Activated T-cell treated with anti-CD3 and anti-CD28 coated beads for 4 hours (primary cell): ENCODE measurements around the gene GRK3.

Experiments
- DNase-seq: peaks from one replicate; pipeline ENCODE4 v3.0.0-alpha.2; 2020

GRK3 gene

GRCh38 chr22:25669253-25670069 is 105.0 kb downstream of the GRK3 start:
- DNase-seq: no peak

GRCh38 chr22:25670070-25670461 is 105.6 kb downstream of the GRK3 start:
- no peak for DNase-seq

DNA sequence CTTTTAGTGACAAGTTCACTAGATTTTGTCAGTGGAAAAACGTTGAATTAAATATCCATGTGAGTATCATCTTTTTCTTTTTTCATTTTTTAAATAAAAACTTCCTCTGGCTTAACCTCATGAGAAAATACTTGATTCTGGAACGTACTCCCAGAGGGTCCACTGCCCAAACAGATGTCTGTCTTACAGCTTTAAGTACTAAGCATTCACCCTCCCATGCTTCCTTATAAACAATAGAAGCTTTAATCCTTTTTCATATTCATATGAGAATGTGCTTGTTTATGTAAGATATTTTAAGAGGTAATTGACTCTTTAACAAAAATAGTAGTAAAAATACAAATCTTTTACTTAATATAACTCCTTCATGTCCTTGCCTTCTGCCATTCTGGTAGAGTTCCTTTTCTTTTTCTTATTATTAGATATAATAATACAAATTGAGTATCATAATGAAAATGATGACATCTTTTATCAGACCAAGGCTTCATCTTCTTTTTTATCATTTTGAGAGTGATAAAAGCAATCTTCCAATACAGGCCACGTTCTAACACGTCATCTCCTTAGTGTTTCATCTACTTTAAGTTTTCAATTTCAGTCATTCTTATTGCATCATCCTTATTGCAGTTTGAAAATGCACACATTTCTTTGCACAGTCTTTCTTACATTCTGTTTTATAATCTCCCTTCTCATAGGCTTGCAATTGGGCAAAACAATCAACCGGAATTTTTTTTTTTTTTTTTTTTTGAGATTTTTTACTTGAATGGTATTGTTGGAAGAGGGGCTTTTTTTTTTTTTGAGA is 108.0 kb downstream of the GRK3 start:
- DNase-seq: no peak

GRCh38 chr22:25673713-25674112 is 109.2 kb downstream of the GRK3 start:
- no peak for DNase-seq

DNA sequence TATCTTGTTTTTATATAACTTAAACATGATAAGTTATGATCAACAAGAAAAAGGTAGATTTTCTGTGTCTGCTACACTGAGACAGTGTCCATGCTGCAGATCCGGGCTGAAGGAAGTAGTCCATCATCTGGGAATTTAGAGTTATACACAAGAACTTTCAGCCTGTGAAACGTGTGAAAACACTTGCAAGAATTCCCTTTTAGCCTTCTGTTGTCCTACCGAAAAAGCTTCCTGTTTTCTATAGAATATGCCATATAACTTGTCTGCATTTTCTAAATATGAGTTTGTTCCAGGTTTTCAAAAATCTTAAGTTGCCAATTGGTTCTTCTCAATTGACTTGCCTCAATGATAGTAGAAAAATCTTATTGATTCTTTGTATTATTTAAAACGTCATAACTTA is 113.2 kb downstream of the GRK3 start:
- no peak for DNase-seq

DNA sequence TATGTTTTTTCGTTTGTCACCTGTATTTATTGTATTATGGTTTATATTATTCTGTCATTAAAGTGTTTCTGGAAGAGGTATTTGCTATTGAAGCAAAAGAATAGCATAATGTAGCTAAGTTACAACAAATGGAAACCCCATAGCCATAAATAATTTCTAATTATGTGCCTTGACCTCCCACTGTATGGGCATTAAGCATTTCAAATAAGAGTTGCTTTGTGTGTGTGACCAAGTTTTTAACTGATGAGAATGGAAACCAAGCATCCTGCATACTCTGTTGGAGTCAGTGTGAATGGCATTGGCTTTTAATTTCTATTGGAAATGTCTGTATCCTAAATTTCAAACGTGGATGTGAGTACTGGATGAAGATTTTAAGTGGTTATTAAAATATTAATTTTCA is 115.6 kb downstream of the GRK3 start:
- no peak for DNase-seq

DNA sequence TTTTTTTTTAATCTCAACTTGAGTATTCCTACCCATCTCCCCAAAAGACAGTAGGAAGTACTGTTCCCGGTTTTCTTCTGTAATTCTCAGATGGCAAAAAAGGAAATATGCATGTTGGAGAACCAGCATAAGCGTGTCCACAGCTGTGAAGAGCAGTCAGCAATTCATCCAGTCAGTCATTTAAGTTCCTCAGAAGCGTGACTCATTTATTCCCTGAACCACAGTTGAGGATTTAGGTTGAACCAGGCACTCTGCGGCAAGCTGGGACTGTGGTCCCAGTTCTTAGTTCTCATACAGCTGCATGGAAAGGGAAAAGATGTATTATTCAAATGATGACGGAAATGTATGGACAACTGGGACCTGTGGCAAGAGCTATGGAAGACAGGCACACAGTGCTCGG is 116.5 kb downstream of the GRK3 start:
- no peak for DNase-seq

- no peak for DNase-seq
Observed at GRCh38 chr22:25682109-25682508, 117.6 kb downstream of the GRK3 start.

GRCh38 chr22:25688627-25689026 is 124.2 kb downstream of the GRK3 start:
- DNase-seq: no peak

DNA sequence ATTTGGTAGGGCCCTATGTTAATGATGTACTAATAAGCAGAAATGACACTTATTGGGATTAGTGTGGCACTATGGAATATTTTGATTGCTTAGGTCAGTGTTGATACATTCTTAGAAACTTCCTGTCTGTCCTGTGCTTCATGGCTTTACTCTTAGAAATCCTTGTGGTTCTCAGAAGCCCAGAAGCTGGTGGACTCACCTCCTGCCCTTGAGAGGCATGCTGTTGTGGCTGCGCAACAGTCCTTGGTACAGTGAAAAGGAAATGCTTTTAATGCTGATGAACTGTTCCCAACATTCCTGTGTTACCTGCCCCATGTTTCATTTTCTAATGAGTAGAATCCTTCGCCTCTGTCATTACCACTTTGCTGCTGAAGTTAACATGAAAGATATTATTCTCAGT is 125.2 kb downstream of the GRK3 start:
- no peak for DNase-seq

- no peak for DNase-seq
Observed at GRCh38 chr22:25690798-25691197, 126.3 kb downstream of the GRK3 start.

GRCh38 chr22:25692397-25693267 is 128.2 kb downstream of the GRK3 start:
- DNase-seq: no peak

DNA sequence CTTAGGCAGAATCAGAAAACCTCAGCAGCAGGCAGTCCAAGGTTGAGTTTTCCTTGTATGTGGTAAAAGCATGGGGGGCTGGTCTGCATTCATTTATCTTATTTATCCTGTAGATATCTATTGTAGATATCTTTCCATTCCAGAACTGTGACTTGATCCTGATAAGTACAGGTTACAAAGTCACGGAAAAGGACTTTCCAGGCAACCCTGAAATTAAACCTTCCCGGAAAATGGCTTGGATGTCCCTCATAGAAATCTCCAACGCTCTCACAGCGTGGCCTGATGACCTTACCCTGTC is 128.7 kb downstream of the GRK3 start:
- no peak for DNase-seq

GRCh38 chr22:25694196-25694907 is 129.9 kb downstream of the GRK3 start:
- DNase-seq: no peak

- DNase-seq: no peak
Observed at GRCh38 chr22:25695146-25695545, 130.7 kb downstream of the GRK3 start.

- DNase-seq: no peak
Observed at GRCh38 chr22:25696763-25697162, 132.3 kb downstream of the GRK3 start.

GRCh38 chr22:25697181-25697664 is 132.7 kb downstream of the GRK3 start:
- no peak for DNase-seq

DNA sequence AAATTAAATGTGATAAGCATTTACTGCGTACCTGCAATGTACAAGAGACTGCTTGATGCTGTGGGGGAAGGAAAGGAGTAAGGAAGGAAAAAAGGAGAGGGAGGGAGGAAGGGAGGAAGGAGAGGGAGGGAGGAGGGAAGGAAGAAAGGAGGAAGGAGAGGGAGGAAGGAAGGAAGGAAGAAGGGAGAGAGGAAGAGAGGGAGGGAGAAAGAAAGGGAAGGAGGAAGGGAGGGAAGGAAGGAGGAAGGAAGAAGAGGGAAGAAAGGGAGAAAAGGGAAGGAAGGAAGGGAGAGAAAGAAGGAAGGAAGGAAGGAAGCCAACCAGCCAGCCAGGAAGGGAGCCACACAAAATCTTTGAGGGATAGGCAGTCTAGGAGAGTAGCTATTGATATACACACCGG is 133.5 kb downstream of the GRK3 start:
- DNase-seq: no peak

DNA sequence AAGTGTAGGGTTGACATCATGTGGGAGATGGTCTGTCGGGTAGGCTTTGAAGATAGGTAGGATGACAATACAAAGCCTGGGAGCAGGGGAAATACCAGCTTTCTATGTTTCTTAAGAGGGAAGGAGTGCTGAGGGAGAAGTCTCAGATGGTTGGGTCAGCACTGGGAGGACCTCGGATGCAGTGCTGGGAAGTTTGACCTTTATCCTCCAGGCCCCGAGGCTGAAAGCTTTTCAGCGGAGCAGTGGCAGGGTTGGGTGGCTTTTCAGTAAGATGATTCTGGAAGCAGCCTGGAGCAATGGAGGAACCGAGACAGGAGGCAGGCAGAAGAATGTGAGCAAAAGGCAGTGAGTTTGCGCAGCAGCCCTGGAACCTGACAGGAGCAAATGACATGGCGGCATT is 134.0 kb downstream of the GRK3 start:
- DNase-seq: no peak

- DNase-seq: no peak
Observed at GRCh38 chr22:25698978-25699377, 134.5 kb downstream of the GRK3 start.

DNA sequence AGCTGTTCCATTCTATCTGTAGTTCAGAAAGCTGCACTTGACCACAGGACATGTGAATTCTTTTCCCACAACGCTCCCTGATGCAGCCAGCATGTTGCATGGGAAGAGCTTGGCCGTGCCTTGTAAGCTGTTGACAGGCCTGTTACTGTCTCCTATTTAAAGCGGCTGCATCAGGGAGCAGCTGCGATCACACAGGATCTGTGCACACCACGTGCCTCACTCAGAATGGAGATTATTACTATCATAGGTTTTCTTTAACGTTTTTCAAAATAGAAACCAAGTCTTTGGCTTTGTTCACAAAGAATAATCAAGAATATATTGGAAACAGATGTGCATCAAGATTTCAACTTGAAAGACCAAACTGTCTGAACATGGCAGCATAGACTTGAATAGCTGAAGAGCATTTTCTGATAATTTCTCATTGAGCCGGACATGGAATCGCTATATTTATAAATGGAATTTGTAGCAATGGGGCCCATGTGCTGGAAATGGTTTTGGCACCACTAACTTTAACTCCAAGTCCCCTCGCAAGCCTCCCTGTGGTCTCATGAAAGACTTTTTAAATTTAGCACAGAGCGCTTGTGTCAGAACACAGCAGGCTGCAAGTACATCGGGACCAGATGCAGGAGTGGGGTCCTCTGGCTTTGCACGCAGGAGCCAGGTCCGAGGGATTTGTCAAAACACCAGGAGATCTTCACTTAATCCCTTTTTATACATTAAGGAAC is 136.7 kb downstream of the GRK3 start:
- no peak for DNase-seq

DNA sequence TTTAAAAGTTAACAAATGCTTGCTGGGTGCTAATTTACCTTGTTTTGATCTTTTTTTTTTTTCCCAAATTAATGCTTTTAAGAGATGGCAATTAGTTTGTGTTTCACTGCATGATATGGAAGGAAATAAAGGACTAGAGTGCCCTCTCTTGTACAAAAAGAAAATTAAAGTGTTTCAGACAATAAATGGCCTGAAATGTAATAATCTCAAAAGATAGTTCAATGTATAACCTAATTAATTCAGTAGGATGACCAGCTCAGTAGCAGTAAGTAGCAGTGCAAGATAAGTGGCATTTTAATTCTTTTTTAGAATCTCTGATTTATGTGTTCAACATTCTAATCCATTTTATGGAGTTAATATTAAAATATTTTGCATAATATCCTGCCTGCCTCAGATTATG is 137.6 kb downstream of the GRK3 start:
- DNase-seq: no peak
